GM21381 (cell line): ENCODE measurements around the gene COL19A1.

Experiments
- ATAC-seq: cut with Tn5 transposase; IDR thresholded peaks from one replicate; pipeline ENCODE4 v1.9.1; 2021; ENCODE audit warnings: mild to moderate bottlenecking, moderate library complexity; ENCODE audit not compliant: unreplicated experiment

The COL19A1 gene

GRCh38 chr6:70215460-70216108 lies 349.2 kb downstream of the COL19A1 start:
- no peak for ATAC-seq

DNA sequence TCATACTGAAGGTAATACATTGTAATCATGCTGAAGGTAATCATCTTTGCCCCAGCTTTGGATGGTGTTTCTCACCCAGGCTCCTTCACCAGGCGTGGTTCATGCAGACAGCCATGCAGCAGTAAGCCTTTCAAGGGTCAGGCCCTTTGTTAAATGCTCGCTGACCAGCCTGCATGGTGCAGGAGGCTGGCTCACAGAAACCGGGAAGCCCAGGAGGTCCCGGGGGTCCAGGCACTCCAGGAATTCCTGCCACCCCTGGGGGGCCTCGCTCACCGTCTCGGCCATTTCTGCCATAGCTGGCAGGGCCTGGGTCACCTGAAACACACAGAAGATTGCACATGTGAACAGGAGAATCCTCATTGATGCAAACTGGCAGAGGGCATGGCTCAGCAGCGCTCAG lies 350.4 kb downstream of the COL19A1 start:
- ATAC-seq, result no peak

DNA sequence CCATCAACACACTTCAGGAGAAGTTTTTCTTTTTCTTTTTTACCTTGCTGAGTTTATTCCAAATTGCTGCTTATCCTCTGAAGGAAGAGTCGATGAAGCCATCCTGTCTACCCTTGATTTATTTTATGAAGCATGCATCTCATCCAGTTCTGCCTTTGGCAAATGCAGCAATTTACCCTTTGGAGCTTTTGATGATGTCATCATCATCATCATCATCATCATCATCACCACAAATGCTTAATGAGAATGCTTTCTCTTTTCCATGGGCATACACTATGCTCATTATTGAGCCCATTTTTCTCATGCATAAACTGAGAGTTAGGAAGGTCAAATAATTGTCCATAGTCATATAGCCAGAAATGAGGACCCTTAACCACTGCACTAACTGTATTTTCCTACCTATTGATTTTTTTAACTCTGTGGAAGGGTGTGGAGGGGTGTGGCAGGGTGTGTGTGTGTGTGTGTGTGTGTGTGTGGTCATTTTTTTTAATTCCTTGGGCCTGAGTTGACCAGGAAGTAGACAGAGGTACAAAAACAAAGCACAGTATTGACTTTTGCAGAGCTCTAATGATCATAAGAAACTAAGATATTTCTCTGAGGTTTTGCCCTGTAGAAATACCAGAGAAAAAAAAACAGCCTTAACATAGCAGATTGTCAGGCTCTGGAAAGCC lies 353.7 kb downstream of the COL19A1 start:
- ATAC-seq, result no peak

GRCh38 chr6:70221025-70221714 lies 354.8 kb downstream of the COL19A1 start:
- no peak for ATAC-seq

- ATAC-seq, result no peak
These were observed 355.5 kb downstream of the COL19A1 start for GRCh38 chr6:70221715-70222438.

GRCh38 chr6:70222439-70222749 lies 356.0 kb downstream of the COL19A1 start:
- ATAC-seq, result no peak

- no peak for ATAC-seq
These were observed 358.7 kb downstream of the COL19A1 start for GRCh38 chr6:70225055-70225454.

DNA sequence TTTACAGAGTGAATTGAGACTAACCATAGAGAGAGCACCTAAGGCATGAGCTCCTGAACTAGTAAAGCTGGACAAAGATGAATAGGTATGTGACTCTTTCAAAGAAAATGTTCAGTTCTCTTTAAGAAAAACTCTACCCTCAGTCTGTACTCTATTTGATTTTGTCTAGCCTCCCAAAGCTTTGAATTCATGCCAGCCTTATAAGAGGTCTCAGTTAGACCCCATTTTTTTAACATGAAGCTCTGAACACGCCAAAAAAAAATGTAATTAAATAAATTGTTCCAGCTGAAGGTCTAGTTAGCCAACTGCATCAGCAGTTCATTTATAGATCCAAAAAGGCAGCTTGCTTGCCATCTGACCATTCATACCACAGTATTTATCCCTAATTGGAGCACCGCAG lies 365.0 kb downstream of the COL19A1 start:
- ATAC-seq, result no peak

DNA sequence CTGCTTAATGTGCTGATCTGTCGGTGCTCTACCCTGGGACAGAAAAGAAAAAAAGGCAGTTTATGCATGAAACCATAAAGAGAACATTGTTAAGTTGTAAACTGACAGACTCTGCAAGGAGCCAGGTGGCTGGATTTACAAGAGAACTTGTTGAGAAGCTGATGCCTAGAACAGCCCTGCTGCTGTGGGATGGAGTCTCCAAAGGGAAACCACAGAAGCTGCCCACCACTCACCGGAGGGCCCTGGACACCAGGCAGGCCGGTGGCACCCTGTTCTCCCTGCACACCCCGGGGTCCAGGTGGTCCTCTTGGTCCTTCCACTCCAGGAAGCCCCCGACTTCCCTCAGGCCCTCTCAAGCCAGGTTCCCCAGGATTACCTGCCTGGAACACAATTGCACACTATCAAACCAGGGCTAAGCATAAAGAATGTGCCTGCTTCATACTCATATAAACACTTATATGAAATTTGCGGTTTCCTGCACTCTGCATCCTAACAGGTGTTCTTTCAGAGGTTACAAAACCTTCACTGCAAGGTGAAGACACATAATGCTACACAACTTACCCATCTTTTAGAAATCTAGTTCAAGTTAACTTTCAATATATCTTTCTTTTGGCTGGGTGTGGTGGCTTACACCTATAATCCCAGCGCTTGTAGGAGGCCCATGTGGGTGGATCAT lies 368.3 kb downstream of the COL19A1 start:
- ATAC-seq, result no peak

DNA sequence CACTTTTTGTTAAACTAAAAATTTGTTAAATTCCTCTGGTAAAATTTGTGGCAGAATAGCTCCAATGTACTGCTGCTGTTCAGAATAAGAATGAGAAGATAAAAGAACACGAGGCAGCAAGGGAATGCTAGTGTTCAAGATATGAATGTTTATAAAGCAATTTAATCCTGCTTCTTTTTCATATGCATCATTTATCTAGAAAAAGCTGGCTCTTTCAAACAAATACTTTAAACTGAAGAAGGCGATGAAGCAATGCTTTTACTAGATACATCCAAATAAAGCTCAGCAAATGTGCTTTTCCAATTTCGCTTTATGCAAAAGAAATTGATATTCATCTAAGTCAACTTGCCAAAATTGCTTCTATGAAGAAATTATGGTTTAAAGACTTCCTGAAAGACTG lies 370.0 kb downstream of the COL19A1 start:
- ATAC-seq, result no peak

- no peak for ATAC-seq
These were observed 374.7 kb downstream of the COL19A1 start for GRCh38 chr6:70241031-70241430.

DNA sequence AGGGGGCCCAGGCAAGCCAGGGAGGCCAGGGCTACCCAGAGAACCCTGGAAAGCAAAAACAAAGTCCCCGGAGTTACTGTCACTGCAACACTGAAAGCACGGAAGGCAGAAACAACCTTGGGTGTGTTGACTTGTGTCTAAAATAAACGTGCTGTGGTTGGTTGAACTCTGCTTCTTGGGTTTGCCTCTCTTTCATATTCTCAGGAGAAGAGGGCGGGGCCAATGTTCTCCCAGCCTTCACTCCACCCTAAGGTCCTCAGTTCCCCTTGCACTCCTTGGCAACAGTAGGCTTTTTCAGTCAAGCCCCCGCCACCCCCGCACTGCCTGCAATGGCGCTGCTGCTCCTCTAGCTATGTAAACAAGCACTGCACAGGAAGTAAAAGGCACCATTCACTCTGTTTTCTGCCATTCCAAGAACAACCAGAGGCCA lies 375.6 kb downstream of the COL19A1 start:
- no peak for ATAC-seq

- ATAC-seq, result no peak
These were observed 379.8 kb downstream of the COL19A1 start for GRCh38 chr6:70246118-70246517.

DNA sequence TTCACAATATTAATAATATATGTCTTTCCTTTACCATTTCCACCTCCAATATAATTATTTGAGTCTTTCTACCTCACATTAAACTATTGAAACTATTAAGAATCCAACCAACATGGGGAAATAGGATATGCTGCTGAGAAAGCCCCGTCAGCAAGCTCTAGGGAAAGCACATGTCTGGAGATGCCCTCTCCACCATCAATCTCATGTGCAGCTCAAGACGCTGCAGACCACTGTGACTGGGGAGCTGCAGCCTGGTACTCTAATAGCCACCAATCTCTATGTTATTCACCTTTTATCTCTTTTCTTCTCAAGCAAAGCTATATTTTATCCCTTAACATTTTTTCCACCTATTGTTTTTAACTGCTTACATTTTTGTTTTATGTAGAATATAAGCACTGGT lies 386.2 kb downstream of the COL19A1 start:
- no peak for ATAC-seq

GRCh38 chr6:70253923-70254322 lies 387.6 kb downstream of the COL19A1 start:
- ATAC-seq, result no peak

DNA sequence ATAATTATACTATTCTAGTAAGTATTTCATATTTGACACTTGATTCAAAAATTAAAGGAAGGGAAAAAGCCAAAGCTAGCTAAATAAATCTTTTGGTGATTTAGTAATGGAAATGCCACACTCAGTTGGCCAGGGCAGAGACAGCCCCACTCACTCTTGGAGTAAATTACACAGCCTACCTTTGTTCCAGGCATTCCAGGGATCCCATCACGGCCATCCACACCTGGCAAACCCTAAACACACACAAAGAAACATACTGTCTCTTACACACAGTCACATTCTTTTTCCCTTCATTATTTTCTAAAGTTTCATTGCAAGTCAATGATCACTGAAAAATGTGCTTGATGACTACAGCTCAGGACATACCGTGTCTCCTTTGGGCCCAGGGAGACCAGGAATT lies 388.4 kb downstream of the COL19A1 start:
- no peak for ATAC-seq

- ATAC-seq, result no peak
These were observed 391.5 kb downstream of the COL19A1 start for GRCh38 chr6:70257768-70258273.

DNA sequence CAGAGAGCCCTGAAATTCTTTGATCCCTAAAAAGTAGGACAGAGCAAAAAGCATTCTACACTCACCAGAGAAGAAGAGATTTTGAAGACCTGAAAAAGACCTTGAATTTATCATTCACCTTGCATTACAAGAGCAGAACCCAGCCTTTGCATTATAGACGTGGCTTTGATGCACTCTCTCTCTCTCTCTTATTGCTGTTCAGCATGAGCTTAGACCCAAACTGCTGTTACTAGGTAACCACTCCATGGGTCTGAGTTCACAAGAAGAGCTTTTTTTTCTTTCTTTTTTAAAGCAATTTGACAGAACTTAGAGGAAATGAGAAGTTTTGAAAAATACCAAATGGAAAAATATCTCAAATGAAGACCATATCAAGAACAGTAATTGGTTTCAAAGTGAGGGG lies 392.1 kb downstream of the COL19A1 start:
- no peak for ATAC-seq
